ENCODE data around the gene TBR1.

DNA sequence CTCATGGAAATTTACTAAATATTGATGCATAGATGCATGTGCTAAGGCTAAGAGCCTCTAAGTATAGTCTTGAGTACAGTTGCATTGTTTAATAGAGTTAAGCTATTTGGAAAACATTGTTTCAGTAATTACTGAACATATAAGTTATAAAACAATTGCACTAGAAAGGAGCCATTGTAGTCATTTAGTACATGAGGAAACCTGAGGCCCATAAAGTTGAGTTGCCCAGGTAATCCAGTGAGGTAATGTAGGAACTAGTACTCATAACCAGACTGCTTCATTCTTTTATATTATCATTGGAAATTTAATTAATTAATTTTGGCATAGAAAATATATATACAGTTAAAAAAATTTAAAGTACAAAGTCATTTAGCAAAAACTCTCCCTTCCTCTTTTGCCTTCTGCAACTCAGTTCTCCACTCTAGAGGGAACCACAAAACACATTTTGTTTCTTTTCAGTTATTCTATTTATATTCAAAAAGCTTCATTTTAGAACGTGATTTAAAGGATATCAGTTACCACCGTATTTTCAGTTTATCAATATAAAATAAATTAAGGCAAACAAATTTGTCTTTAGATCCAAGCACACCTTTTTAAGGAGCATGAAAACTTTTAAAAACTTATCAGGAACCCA, 27.8 kb upstream of the TBR1 start:
- TF ChIP-seq, protein P1, sequence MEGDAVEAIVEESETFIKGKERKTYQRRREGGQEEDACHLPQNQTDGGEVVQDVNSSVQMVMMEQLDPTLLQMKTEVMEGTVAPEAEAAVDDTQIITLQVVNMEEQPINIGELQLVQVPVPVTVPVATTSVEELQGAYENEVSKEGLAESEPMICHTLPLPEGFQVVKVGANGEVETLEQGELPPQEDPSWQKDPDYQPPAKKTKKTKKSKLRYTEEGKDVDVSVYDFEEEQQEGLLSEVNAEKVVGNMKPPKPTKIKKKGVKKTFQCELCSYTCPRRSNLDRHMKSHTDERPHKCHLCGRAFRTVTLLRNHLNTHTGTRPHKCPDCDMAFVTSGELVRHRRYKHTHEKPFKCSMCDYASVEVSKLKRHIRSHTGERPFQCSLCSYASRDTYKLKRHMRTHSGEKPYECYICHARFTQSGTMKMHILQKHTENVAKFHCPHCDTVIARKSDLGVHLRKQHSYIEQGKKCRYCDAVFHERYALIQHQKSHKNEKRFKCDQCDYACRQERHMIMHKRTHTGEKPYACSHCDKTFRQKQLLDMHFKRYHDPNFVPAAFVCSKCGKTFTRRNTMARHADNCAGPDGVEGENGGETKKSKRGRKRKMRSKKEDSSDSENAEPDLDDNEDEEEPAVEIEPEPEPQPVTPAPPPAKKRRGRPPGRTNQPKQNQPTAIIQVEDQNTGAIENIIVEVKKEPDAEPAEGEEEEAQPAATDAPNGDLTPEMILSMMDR (IDR thresholded peaks at IDR 0.05): no peak
- TF ChIP-seq EP300 (IDR thresholded peaks at IDR 0.05): no peak
